BE2C (cell line): Measurements from ENCODE around the gene NELL1.

Experiments used
- DNase-seq: peaks from one replicate; pipeline ENCODE4 v3.0.0-alpha.2; 2020
- H3K27me3 ChIP-seq: fragments of 250-450 bp; sonication (Bioruptor Pico); 2 replicates; pipeline ENCODE4 v1.5.1; 2020; ENCODE audit warnings: mild to moderate bottlenecking
- H3K36me3 ChIP-seq: fragments of 250-450 bp; sonication (Bioruptor Pico); 2 replicates; pipeline ENCODE4 v1.5.1; 2020; ENCODE audit warnings: mild to moderate bottlenecking
- H3K4me1 ChIP-seq: fragments of 250-450 bp; sonication (Bioruptor Pico); 2 replicates; pipeline ENCODE4 v1.5.1; 2020
- H3K4me3 ChIP-seq: 2 replicates; pipeline ENCODE4 v1.5.1; 2011; ENCODE audit warnings: low read depth, low read length
- H3K9me3 ChIP-seq: fragments of 250-450 bp; sonication (Bioruptor Pico); 2 replicates; pipeline ENCODE4 v1.5.1; 2020
- CTCF ChIP-seq: IDR thresholded peaks from 2 replicates; pipeline ENCODE4 v1.5.1; 2012; ENCODE audit warnings: mild to moderate bottlenecking, low read depth, low read length

Gene NELL1

DNA sequence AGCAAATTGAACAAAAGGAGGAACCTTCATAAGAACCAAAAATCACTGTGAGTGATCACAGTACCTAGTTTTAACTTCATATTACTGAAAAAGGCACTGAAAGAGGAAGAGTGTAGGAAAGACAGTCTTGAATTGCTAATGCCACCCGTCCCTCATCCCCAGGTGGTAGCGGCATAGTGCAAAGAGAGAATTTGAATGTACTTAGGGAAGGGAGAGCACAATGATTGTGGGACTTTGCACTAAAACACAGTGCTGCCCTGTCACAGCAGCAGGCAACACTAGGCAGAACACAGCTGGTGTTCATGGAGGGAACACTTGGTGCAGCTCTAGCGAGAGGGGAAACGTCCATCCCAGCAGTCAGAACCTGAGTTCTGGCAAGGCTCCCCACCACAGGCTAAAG is 807.2 kb downstream of the NELL1 start:
- H3K36me3 ChIP-seq, result no peaks in the 10 kb centered on the region
- H3K27me3 ChIP-seq, result no peaks in the 10 kb centered on the region
- no peak for TF ChIP-seq CTCF
- DNase-seq, result no peak
- no peaks in the 10 kb centered on the region for H3K9me3 ChIP-seq
- no peak overlapping the region for H3K4me3 ChIP-seq
- H3K4me1 ChIP-seq, result no peaks in the 10 kb centered on the region

DNA sequence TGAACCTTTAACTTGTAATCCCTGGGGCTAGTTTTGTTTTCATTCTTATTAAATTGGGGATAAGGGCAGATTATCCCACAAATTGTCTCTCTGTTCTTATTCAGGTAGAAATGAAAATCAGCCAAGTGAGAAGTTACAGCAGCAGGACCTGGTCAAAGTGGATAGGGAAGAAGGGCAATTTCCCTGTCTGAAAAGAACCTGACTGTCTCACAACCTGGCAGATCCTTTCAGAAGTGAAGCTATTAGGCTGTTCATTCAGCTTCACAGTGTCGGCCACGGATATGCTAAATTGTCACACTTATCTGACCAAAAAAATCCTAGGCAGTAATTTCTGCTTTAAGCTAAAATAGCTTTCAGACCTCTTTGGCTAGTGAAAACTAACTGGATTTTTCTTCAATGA is 810.9 kb downstream of the NELL1 start:
- Histone ChIP-seq H3K4me3 (no peak overlapping the region), H3K9me3 (no peaks in the 10 kb centered on the region), H3K27me3 (no peaks in the 10 kb centered on the region), H3K36me3 (no peaks in the 10 kb centered on the region), H3K4me1 (no peaks in the 10 kb centered on the region)
- TF ChIP-seq CTCF, result no peak
- DNase-seq, result no peak

DNA sequence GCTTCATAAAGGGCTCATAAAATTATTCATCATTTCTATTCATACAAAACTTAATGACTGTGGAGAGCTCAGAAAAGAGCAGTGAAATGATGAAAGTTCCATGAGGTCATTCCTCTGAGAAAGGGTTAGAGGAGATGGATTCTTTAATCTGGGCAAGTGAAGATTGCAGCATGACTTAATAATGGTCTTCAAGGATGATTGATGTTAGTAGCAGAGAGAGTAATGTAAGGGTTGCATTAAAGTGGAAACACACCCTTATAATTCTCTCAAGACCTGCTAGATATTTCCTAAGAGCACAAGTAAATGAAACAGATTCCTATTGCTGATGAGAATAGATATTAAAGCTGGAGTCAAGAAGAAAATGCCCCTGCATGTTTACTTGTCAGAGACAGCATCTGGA is 811.9 kb downstream of the NELL1 start:
- no peak for DNase-seq

DNA sequence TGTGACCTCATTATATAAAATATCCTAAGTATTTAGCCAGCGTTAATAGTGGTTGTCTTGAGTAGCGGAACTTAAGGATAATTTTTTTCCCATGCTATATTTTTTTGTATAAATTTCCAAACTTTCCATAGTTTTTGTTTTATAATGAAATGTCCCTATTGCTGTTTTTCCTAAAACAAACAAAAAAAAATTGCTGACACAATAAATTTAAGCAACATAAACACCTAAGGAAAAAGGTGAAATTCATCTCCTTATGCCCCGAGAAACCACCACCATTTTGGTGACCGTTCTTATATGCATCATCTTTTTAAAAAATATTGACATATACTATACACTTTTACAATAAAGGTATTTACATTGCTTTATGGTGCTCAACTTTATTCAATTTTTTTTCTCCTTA is 814.7 kb downstream of the NELL1 start:
- no peak overlapping the region for H3K4me3 ChIP-seq
- no peak for TF ChIP-seq CTCF
- H3K4me1 ChIP-seq, result no peaks in the 10 kb centered on the region
- H3K9me3 ChIP-seq, result no peaks in the 10 kb centered on the region
- no peaks in the 10 kb centered on the region for H3K36me3 ChIP-seq
- H3K27me3 ChIP-seq, result no peaks in the 10 kb centered on the region
- DNase-seq, result no peak

More for the DNA sequence above, 811.9 kb downstream of the NELL1 start:
- H3K9me3 ChIP-seq, result no peaks in the 10 kb centered on the region
- H3K4me3 ChIP-seq, result no peak overlapping the region
- no peaks in the 10 kb centered on the region for H3K27me3 ChIP-seq
- no peak for TF ChIP-seq CTCF
- H3K4me1 ChIP-seq, result no peaks in the 10 kb centered on the region
- no peaks in the 10 kb centered on the region for H3K36me3 ChIP-seq

DNA sequence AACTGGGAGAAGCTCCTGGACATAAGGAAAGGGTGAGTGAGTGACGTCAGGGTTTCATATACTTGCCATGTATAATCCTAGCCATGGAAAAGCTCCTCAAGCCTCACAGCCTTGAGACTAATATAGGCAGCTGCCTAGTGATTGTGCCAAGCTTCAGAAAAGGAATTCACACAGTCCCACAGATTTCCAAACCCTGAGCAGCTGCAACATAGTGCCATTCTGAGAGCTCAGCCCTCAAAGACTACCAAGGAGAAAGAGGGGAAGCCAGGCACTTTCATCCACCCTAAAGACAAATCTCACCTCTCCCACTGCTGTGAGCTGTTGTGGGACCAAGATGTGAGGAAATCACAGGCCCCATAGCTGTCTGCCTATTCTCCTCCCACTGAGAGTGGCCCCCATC is 815.6 kb downstream of the NELL1 start:
- Histone ChIP-seq H3K4me1 (no peaks in the 10 kb centered on the region), H3K27me3 (no peaks in the 10 kb centered on the region), H3K36me3 (no peaks in the 10 kb centered on the region), H3K9me3 (no peaks in the 10 kb centered on the region), H3K4me3 (no peak overlapping the region)
- DNase-seq, result no peak
- TF ChIP-seq CTCF, result no peak

DNA sequence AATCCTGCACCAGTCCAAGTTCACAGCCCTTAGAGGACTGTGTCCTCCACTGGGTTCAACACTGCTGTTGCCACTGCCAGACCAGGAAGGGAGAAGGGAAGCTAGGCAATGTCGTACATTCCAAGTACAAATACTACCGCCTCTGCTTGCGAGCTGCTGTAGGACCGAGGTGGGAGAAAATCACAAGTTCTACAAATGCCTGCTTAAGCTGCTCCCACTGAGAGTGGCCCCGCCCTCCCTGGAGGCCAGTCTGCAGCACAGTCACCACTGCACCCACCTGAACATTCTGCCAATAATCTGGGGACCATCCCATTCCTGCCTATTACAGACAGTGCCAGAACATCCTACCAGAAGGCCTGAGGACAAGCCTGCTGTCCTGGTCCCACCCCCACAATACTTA is 816.0 kb downstream of the NELL1 start:
- no peak for TF ChIP-seq CTCF
- Histone ChIP-seq H3K27me3 (no peaks in the 10 kb centered on the region), H3K4me3 (no peak overlapping the region), H3K36me3 (no peaks in the 10 kb centered on the region), H3K9me3 (no peaks in the 10 kb centered on the region), H3K4me1 (no peaks in the 10 kb centered on the region)
- no peak for DNase-seq
